HepG2 (cell line): ENCODE data around the gene PSMB2. TPM values are rescaled to one million over a fixed set of nuclear protein-coding genes. Genes with fewer than 3 reads are reported as not detected.

Experiments
- ATF4 ChIP-seq, 2 experiments: fragments of 450-650 bp in 1 of 2; sonication (generic) in 1 of 2; formaldehyde crosslinking; IDR thresholded peaks; 2 replicates each; pipeline versions ENCODE4 v1.5.0 to v1.8.0; 2020 to 2022; ENCODE audit warnings: mild to moderate bottlenecking in 1 of 2, missing genetic modification reagents in 1 of 2
- EP300 ChIP-seq, 3 experiments: sonication (generic) in 1 of 3; formaldehyde crosslinking in 1 of 3; IDR thresholded peaks; 2 replicates each; pipeline versions ENCODE4 v1.5.1 to v1.6.1; 2011 to 2020; ENCODE audit warnings: low read depth in 2 of 3, low read length in 2 of 3, borderline replicate concordance in 1 of 3, improper control_type of control experiment in 1 of 3, mild to moderate bottlenecking in 1 of 3, missing genetic modification reagents in 1 of 3, moderate library complexity in 1 of 3
- HDAC1 ChIP-seq: sonication (generic); formaldehyde crosslinking; IDR thresholded peaks from 2 replicates; pipeline ENCODE4 v1.5.1; 2020; ENCODE audit warnings: mild to moderate bottlenecking, missing genetic modification reagents
- KLF15 ChIP-seq: sonication (generic); formaldehyde crosslinking; IDR thresholded peaks from 2 replicates; pipeline ENCODE4 v1.8.1; 2023; ENCODE audit warnings: borderline replicate concordance, mild to moderate bottlenecking, inconsistent platforms, missing genetic modification reagents, mixed read lengths
- KLF6 ChIP-seq: IDR thresholded peaks from 2 replicates; pipeline ENCODE4 v1.8.0; 2016; ENCODE audit warnings: missing biosample characterization, missing genetic modification reagents
- NFATC3 ChIP-seq: sonication (generic); formaldehyde crosslinking; IDR thresholded peaks from 2 replicates; pipeline ENCODE4 v1.5.1; 2020; ENCODE audit warnings: mild to moderate bottlenecking, missing genetic modification reagents
- PRDM4 ChIP-seq: sonication (generic); formaldehyde crosslinking; IDR thresholded peaks from 2 replicates; pipeline ENCODE4 v1.9.0; 2021; ENCODE audit warnings: missing genetic modification reagents, borderline replicate concordance
- RBAK ChIP-seq: sonication (generic); formaldehyde crosslinking; IDR thresholded peaks from 2 replicates; pipeline ENCODE4 v1.5.1; 2020; ENCODE audit warnings: mild to moderate bottlenecking, missing genetic modification reagents
- ZBTB14 ChIP-seq: sonication (generic); formaldehyde crosslinking; IDR thresholded peaks from 2 replicates; pipeline ENCODE4 v1.4.0; 2020; ENCODE audit warnings: missing genetic modification reagents
- ZBTB37 ChIP-seq: sonication (generic); formaldehyde crosslinking; IDR thresholded peaks from 2 replicates; pipeline ENCODE4 v1.4.0; 2020; ENCODE audit warnings: mild to moderate bottlenecking, missing genetic modification reagents
- ZMYM2 ChIP-seq: sonication (generic); formaldehyde crosslinking; IDR thresholded peaks from 2 replicates; pipeline ENCODE4 v1.8.0; 2022; ENCODE audit warnings: mild to moderate bottlenecking, missing genetic modification reagents
- ZNF337 ChIP-seq: sonication (generic); formaldehyde crosslinking; IDR thresholded peaks from 2 replicates; pipeline ENCODE4 v1.5.1; 2020; ENCODE audit warnings: missing genetic modification reagents, low read depth, mild to moderate bottlenecking, borderline replicate concordance
- ZNF557 ChIP-seq: sonication (generic); formaldehyde crosslinking; IDR thresholded peaks from 2 replicates; pipeline ENCODE4 v1.4.0; 2020; ENCODE audit warnings: missing genetic modification reagents
- ZNF841 ChIP-seq: sonication (generic); formaldehyde crosslinking; IDR thresholded peaks from 2 replicates; pipeline ENCODE4 v1.8.1; 2023; ENCODE audit warnings: missing genetic modification reagents, borderline replicate concordance
- polyA plus RNA-seq, 8 experiments: library from polyadenylated mRNA; depleted of rRNA in 3 of 8; stranded (reverse) in 7 of 8; unstranded in 1 of 8; fragments of >200 nt; fragmentation: Illumina TruSeq in 4 of 8; extraction: Trizol in 4 of 8; gene quantifications; 2 replicates each; pipeline versions ENCODE4 v1.2.1 to v1.2.3, GENCODE V29; 2011 to 2016; ENCODE audit warnings: low read depth in 4 of 8, missing spikeins in 1 of 8, mixed read lengths in 1 of 8; ENCODE audit not compliant: insufficient read depth in 1 of 8
- total RNA-seq, 5 experiments: library from RNA; depleted of rRNA; stranded (reverse); fragments of >200 nt; fragmentation: Illumina TruSeq; extraction: Trizol; gene quantifications; 2 replicates each; pipeline ENCODE4 v1.2.3, GENCODE V29; 2016; ENCODE audit warnings: low read depth in 1 of 5
- TF ChIP-seq, protein P1 (sequence below): fragments of 450-650 bp; IDR thresholded peaks from 2 replicates; pipeline ENCODE4 v1.6.1; 2017; ENCODE audit warnings: mild to moderate bottlenecking
- TF ChIP-seq, protein P2 (sequence below): sonication (generic); formaldehyde crosslinking; IDR thresholded peaks from 2 replicates; pipeline ENCODE4 v1.4.0; 2020; ENCODE audit warnings: mild to moderate bottlenecking, missing genetic modification reagents

The PSMB2 gene
- total and polyA plus RNA-seq, 2 of the 13 experiments (the other 11 are each of a cell fraction or from before 2014, with no cell fraction given), result 60.6 to 62.2 TPM

DNA sequence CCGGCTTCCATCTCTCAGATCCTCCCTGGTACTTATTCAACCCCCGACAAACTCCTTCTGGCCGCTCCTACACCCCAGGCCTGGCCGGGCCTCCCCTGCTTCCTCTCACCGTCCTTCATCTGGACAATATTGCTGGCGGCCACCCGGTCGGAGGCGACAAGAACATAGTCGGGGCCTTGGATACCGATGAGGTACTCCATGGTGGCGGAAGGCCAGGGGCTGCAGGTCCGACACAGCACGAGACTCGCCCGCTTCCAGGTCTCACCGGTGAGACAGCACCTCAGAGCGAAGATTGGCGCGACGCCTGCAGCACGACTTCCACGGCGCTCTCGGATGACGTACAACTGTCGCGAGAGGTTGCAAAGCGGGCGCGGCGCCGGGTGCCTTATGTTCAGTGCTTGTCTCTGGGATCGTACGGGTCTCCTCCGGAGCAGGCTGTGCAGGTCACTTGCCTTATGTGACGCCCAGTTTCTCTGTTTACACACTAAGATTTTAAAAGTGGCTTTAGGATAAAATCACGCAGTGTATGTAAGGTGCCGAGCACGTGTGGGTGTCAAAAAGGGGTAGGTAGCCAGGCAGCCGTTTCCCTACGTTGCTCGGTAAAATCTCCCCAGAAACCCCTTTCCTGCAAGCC, at the start of gene PSMB2 (continued):
- TF ChIP-seq PRDM4 (CRISPR knock-in tag), result no peak
- TF ChIP-seq NFATC3 (CRISPR knock-in tag), result no peak
- TF ChIP-seq ZNF841 (CRISPR knock-in tag), result no peak
- TF ChIP-seq ZBTB14 (CRISPR knock-in tag), result no peak; the same call in 1 of the 2 replicates
- no peak for TF ChIP-seq KLF15 (CRISPR knock-in tag)
- TF ChIP-seq ZBTB37, result no peak
- TF ChIP-seq HDAC1, result peak; percentile 97
- peak; percentile 47; the same call in 1 of the 2 replicates for TF ChIP-seq KLF6 (CRISPR knock-in tag)
- TF ChIP-seq, protein P1, sequence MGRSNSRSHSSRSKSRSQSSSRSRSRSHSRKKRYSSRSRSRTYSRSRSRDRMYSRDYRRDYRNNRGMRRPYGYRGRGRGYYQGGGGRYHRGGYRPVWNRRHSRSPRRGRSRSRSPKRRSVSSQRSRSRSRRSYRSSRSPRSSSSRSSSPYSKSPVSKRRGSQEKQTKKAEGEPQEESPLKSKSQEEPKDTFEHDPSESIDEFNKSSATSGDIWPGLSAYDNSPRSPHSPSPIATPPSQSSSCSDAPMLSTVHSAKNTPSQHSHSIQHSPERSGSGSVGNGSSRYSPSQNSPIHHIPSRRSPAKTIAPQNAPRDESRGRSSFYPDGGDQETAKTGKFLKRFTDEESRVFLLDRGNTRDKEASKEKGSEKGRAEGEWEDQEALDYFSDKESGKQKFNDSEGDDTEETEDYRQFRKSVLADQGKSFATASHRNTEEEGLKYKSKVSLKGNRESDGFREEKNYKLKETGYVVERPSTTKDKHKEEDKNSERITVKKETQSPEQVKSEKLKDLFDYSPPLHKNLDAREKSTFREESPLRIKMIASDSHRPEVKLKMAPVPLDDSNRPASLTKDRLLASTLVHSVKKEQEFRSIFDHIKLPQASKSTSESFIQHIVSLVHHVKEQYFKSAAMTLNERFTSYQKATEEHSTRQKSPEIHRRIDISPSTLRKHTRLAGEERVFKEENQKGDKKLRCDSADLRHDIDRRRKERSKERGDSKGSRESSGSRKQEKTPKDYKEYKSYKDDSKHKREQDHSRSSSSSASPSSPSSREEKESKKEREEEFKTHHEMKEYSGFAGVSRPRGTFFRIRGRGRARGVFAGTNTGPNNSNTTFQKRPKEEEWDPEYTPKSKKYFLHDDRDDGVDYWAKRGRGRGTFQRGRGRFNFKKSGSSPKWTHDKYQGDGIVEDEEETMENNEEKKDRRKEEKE, result no peak
- no peak for TF ChIP-seq ZNF557 (CRISPR knock-in tag)
- TF ChIP-seq ZMYM2 (CRISPR knock-in tag), result peak; percentile 57
- no peak for TF ChIP-seq EP300 (IDR thresholded peaks at IDR 0.05; ENCODE audit: low read depth in 2 of 2, low read length in 2 of 2)
- TF ChIP-seq EP300 (CRISPR knock-in tag; IDR thresholded peaks at IDR 0.05; ENCODE audit: borderline replicate concordance), result peak; percentile 54; the same call in 1 of the 2 replicates
- peak in 1 of 2 experiments; percentile 21; a peak in 1 of 4 replicates for TF ChIP-seq ATF4 (CRISPR knock-in tag; IDR thresholded peaks at IDR 0.05)
- no peak for TF ChIP-seq ZNF337 (CRISPR knock-in tag)
- no peak for TF ChIP-seq RBAK (CRISPR knock-in tag)
- TF ChIP-seq, protein P2, sequence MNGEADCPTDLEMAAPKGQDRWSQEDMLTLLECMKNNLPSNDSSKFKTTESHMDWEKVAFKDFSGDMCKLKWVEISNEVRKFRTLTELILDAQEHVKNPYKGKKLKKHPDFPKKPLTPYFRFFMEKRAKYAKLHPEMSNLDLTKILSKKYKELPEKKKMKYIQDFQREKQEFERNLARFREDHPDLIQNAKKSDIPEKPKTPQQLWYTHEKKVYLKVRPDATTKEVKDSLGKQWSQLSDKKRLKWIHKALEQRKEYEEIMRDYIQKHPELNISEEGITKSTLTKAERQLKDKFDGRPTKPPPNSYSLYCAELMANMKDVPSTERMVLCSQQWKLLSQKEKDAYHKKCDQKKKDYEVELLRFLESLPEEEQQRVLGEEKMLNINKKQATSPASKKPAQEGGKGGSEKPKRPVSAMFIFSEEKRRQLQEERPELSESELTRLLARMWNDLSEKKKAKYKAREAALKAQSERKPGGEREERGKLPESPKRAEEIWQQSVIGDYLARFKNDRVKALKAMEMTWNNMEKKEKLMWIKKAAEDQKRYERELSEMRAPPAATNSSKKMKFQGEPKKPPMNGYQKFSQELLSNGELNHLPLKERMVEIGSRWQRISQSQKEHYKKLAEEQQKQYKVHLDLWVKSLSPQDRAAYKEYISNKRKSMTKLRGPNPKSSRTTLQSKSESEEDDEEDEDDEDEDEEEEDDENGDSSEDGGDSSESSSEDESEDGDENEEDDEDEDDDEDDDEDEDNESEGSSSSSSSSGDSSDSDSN (CRISPR knock-in tag), result peak; percentile 76
